H1 (cell line): Measurements from ENCODE around the gene PGGHG. TPM values are rescaled to one million over a fixed set of nuclear protein-coding genes. Genes with fewer than 3 reads are reported as not detected.

Experiments
- CTCF ChIA-PET: fragments of 300-600 bp; sonication (Branson Sonifier 250); formaldehyde crosslinking; loops from one replicate; lab custom pipeline; 2021; ENCODE audit not compliant: partially characterized antibody; lab: Charles Lee
- POLR2A ChIA-PET: fragments of 300-600 bp; sonication (Branson Sonifier 250); formaldehyde crosslinking; loops from one replicate; lab custom pipeline; 2021; ENCODE audit warnings: inconsistent platforms; ENCODE audit not compliant: partially characterized antibody; lab: Charles Lee
- DNase-seq, 2 experiments: peaks; one replicate each; pipeline versions ENCODE4 v3.0.0 to v3.0.0-alpha.2; 2010 to 2022; ENCODE audit warnings: low spot score in 2 of 2, low read depth in 1 of 2, mixed read lengths in 1 of 2
- FAIRE-seq: peaks from 2 replicates; lab custom pipeline; 2011; peaks lifted over from hg19 to GRCh38; lab: Jason Lieb, UNC
- H2AFZ ChIP-seq: 2 replicates; pipeline ENCODE4 v1.8.1; 2012; ENCODE audit warnings: low read length, inconsistent platforms
- H2AK5ac ChIP-seq: 2 replicates; pipeline ENCODE4 v1.6.1; 2013; ENCODE audit warnings: low read depth, low read length
- H2BK120ac ChIP-seq: replicated peaks from 2 replicates; pipeline ENCODE3; 2013; ENCODE audit warnings: low read depth, low read length, inconsistent platforms
- H2BK12ac ChIP-seq: 2 replicates; pipeline ENCODE4 v1.6.1; 2013; ENCODE audit warnings: low read depth, low read length
- H2BK15ac ChIP-seq: 2 replicates; pipeline ENCODE4 v1.6.1; 2013; ENCODE audit warnings: low read length
- H2BK20ac ChIP-seq: 2 replicates; pipeline ENCODE4 v1.6.1; 2013; ENCODE audit warnings: low read length
- H2BK5ac ChIP-seq: 2 replicates; pipeline ENCODE4 v1.6.1; 2013; ENCODE audit warnings: low read depth, low read length
- H3K14ac ChIP-seq: 2 replicates; pipeline ENCODE4 v1.6.1; 2013; ENCODE audit warnings: inconsistent platforms; ENCODE audit not compliant: insufficient read length
- H3K18ac ChIP-seq: 2 replicates; pipeline ENCODE4 v1.6.1; 2013; ENCODE audit warnings: low read length; ENCODE audit errors: extremely low read depth
- H3K23ac ChIP-seq: 2 replicates; pipeline ENCODE4 v1.6.1; 2013; ENCODE audit warnings: inconsistent platforms; ENCODE audit not compliant: insufficient read length
- H3K23me2 ChIP-seq: 2 replicates; pipeline ENCODE4 v1.6.1; 2013; ENCODE audit warnings: low read depth, low read length
- H3K27ac ChIP-seq: 2 replicates; pipeline ENCODE4 v1.6.1; 2011; ENCODE audit warnings: low read depth, low read length, inconsistent platforms
- H3K27me3 ChIP-seq, 4 experiments: replicated peaks in 1 of 4; 1 replicate in 1 of 4; 2 replicates in 3 of 4; pipeline versions ENCODE4 v1.6.1 to v1.8.1; 2011 to 2013; ENCODE audit warnings: low read length in 3 of 4, mild to moderate bottlenecking in 3 of 4, inconsistent platforms in 2 of 4, mixed read lengths in 2 of 4, moderate library complexity in 1 of 4; ENCODE audit not compliant: control insufficient read depth in 3 of 4, insufficient read depth in 3 of 4; ENCODE audit errors: extremely low read depth in 1 of 4
- H3K36me3 ChIP-seq, 4 experiments: 2 replicates each; pipeline versions ENCODE4 v1.6.1 to v1.8.1; 2011 to 2013; ENCODE audit warnings: mild to moderate bottlenecking in 4 of 4, low read length in 3 of 4, moderate library complexity in 2 of 4, control low read depth in 1 of 4, inconsistent platforms in 1 of 4; ENCODE audit not compliant: insufficient read depth in 4 of 4, control insufficient read depth in 2 of 4
- H3K4ac ChIP-seq: replicated peaks from 2 replicates; pipeline ENCODE3; 2013; ENCODE audit warnings: low read length, low read depth, mixed read lengths, inconsistent platforms; ENCODE audit not compliant: insufficient read length
- H3K4me1 ChIP-seq, 4 experiments: replicated peaks in 1 of 4; 1 replicate in 1 of 4; 2 replicates in 3 of 4; pipeline versions ENCODE4 v1.6.1 to v1.8.1; 2011 to 2013; ENCODE audit warnings: low read length in 3 of 4, inconsistent platforms in 2 of 4, mixed read lengths in 1 of 4; ENCODE audit not compliant: insufficient read depth in 4 of 4, control insufficient read depth in 3 of 4
- H3K4me2 ChIP-seq, 2 experiments: 2 replicates each; pipeline versions ENCODE4 v1.6.1 to v1.8.1; 2011 to 2013; ENCODE audit warnings: low read depth in 2 of 2, low read length in 2 of 2, control low read depth in 1 of 2, inconsistent platforms in 1 of 2, mild to moderate bottlenecking in 1 of 2; ENCODE audit not compliant: insufficient read depth in 1 of 2
- H3K4me3 ChIP-seq, 4 experiments: fragments of 200-600, 300-600 bp in 1 of 4; sonication (generic), shearing (Covaris generic), sonication (Bioruptor Twin) in 1 of 4; 2 replicates each; pipeline versions ENCODE4 v1.5.1 to v1.8.1; 2011 to 2016; ENCODE audit warnings: low read length in 4 of 4, low read depth in 3 of 4, control low read depth in 2 of 4, inconsistent platforms in 2 of 4, mild to moderate bottlenecking in 2 of 4, mixed read lengths in 1 of 4, moderate library complexity in 1 of 4; ENCODE audit not compliant: insufficient read depth in 2 of 4; ENCODE audit errors: extremely low read depth in 1 of 4
- H3K56ac ChIP-seq: replicated peaks from 2 replicates; pipeline ENCODE3; 2013; ENCODE audit warnings: low read depth, mild to moderate bottlenecking, mixed read lengths, low read length, inconsistent platforms; ENCODE audit not compliant: insufficient read length
- H3K79me1 ChIP-seq: 2 replicates; pipeline ENCODE4 v1.6.1; 2013; ENCODE audit warnings: low read depth, low read length, control low read depth
- H3K79me2 ChIP-seq, 2 experiments: 2 replicates each; pipeline versions ENCODE4 v1.6.1 to v1.8.1; 2012 to 2013; ENCODE audit warnings: low read length in 2 of 2, mild to moderate bottlenecking in 2 of 2, inconsistent platforms in 1 of 2; ENCODE audit not compliant: insufficient read depth in 2 of 2, control insufficient read depth in 1 of 2
- H3K9ac ChIP-seq, 4 experiments: replicated peaks in 1 of 4; 1 replicate in 1 of 4; 2 replicates in 3 of 4; pipeline versions ENCODE4 v1.6.1 to v1.8.1; 2011 to 2013; ENCODE audit warnings: low read depth in 3 of 4, low read length in 3 of 4, control low read depth in 2 of 4, mild to moderate bottlenecking in 2 of 4, moderate library complexity in 2 of 4, inconsistent platforms in 1 of 4; ENCODE audit errors: extremely low read depth in 1 of 4
- H3K9me3 ChIP-seq, 2 experiments: 2 replicates each; pipeline versions ENCODE4 v1.6.1 to v1.8.1; 2012 to 2013; ENCODE audit warnings: mild to moderate bottlenecking in 2 of 2, moderate library complexity in 2 of 2, control low read depth in 1 of 2, inconsistent platforms in 1 of 2, low read depth in 1 of 2, low read length in 1 of 2, mixed read lengths in 1 of 2; ENCODE audit not compliant: insufficient read depth in 2 of 2
- H4K20me1 ChIP-seq, 2 experiments: replicated peaks in 1 of 2; 2 replicates each; pipeline versions ENCODE3 to v1.8.1; 2011 to 2013; ENCODE audit warnings: inconsistent platforms in 2 of 2, low read length in 2 of 2, mild to moderate bottlenecking in 1 of 2; ENCODE audit not compliant: insufficient read depth in 2 of 2, control insufficient read depth in 1 of 2
- H4K5ac ChIP-seq: 2 replicates; pipeline ENCODE4 v1.6.1; 2013; ENCODE audit warnings: low read length, low read depth, mixed read lengths, inconsistent platforms; ENCODE audit not compliant: insufficient read length
- H4K8ac ChIP-seq: 2 replicates; pipeline ENCODE4 v1.8.0; 2013; ENCODE audit warnings: mild to moderate bottlenecking, moderate library complexity, low read length, inconsistent platforms; ENCODE audit not compliant: insufficient read depth; ENCODE audit errors: extremely low read depth
- H4K91ac ChIP-seq: replicated peaks from 2 replicates; pipeline ENCODE3; 2013; ENCODE audit warnings: low read length, mixed read lengths, inconsistent platforms; ENCODE audit not compliant: insufficient read length
- CHD1 ChIP-seq: IDR thresholded peaks from 2 replicates; pipeline ENCODE4 v1.6.1; 2012; ENCODE audit warnings: low read depth, low read length, improper control_type of control experiment
- CTBP2 ChIP-seq: IDR thresholded peaks from 2 replicates; pipeline ENCODE4 v1.7.0; 2011; ENCODE audit warnings: borderline replicate concordance, mild to moderate bottlenecking, moderate library complexity, mixed read lengths, low read length; ENCODE audit not compliant: insufficient read depth, insufficient read length
- KDM5A ChIP-seq: fragments of 200-600 bp; IDR thresholded peaks from 2 replicates; pipeline ENCODE4 v1.7.1; 2012; ENCODE audit warnings: mild to moderate bottlenecking, low read length, inconsistent platforms, mixed read lengths
- NANOG ChIP-seq: IDR thresholded peaks from 2 replicates; pipeline ENCODE4 v1.6.1; 2011; ENCODE audit warnings: low read length, low read depth, mild to moderate bottlenecking, inconsistent platforms; ENCODE audit not compliant: insufficient read depth, poor library complexity, severe bottlenecking
- RAD21 ChIP-seq, 2 experiments: IDR thresholded peaks in 1 of 2; conservative IDR thresholded peaks in 1 of 2; 2 replicates each; pipeline ENCODE4 v1.6.1; 2011; ENCODE audit warnings: low read depth in 2 of 2, low read length in 2 of 2, improper control_type of control experiment in 1 of 2, inconsistent platforms in 1 of 2, mild to moderate bottlenecking in 1 of 2, moderate library complexity in 1 of 2
- RFX5 ChIP-seq: IDR thresholded peaks from 2 replicates; pipeline ENCODE4 v1.6.1; 2011; ENCODE audit warnings: low read depth, low read length, improper control_type of control experiment, borderline replicate concordance
- SIX5 ChIP-seq: IDR thresholded peaks from 2 replicates; pipeline ENCODE4 v1.6.1; 2011; ENCODE audit warnings: mild to moderate bottlenecking, low read depth, low read length
- SP2 ChIP-seq: IDR thresholded peaks from 2 replicates; pipeline ENCODE4 v1.6.1; 2012; ENCODE audit warnings: mild to moderate bottlenecking, low read length, inconsistent platforms
- SRF ChIP-seq: IDR thresholded peaks from 2 replicates; pipeline ENCODE4 v1.6.1; 2011; ENCODE audit warnings: mild to moderate bottlenecking, low read depth, low read length, moderate library complexity
- TAF7 ChIP-seq: optimal IDR thresholded peaks from 2 replicates; pipeline ENCODE3; 2011; ENCODE audit warnings: low read depth, mild to moderate bottlenecking, inconsistent platforms, low read length, moderate library complexity, borderline replicate concordance
- TCF12 ChIP-seq: IDR thresholded peaks from 2 replicates; pipeline ENCODE4 v1.6.1; 2011; ENCODE audit warnings: low read depth, mild to moderate bottlenecking, low read length
- WGBS, 2 experiments: shearing (Covaris generic) in 1 of 2; methylation state at CpG; one replicate each; pipeline versions ENCODE4 v1.1.6 to v1.1.7; 2013 to 2015; ENCODE audit warnings: low lambda C conversion rate in 2 of 2, mixed read lengths in 2 of 2, inconsistent platforms in 1 of 2, low coverage in 1 of 2, missing lambda C conversion rate in 1 of 2; ENCODE audit not compliant: insufficient replicate concordance in 2 of 2, insufficient coverage in 1 of 2, insufficient read length in 1 of 2; ENCODE audit errors: extremely low coverage in 1 of 2, missing lambda C conversion rate in 1 of 2; 5-methylcytosine and 5-hydroxymethylcytosine counted together
- polyA plus RNA-seq, 7 experiments: library from polyadenylated mRNA; depleted of rRNA in 3 of 7; stranded (reverse) in 5 of 7; unstranded in 2 of 7; fragments of >200 nt in 5 of 7; fragments of 200-250 nt in 2 of 7; gene quantifications; 1 replicate in 5 of 7; 2 replicates in 1 of 7; 4 replicates in 1 of 7; pipeline versions ENCODE4 v1.2.1 to v1.2.3, GENCODE V29; 2011 to 2013; ENCODE audit warnings: missing spikeins in 2 of 7, mixed read lengths in 2 of 7
- total RNA-seq: library from RNA; stranded (reverse); fragmentation: NEBNext Ultra II Directional; extraction: Animal tissue kit (Norgen Biotek cat#: 25700); gene quantifications from 2 replicates; pipeline ENCODE4 v1.2.1, GENCODE V29; 2021

Gene PGGHG
- total and polyA plus RNA-seq, 2 of the 8 experiments (the other 6 are each of a cell fraction or from before 2014, with no cell fraction given), result 34.8 to 60.7 TPM

DNA sequence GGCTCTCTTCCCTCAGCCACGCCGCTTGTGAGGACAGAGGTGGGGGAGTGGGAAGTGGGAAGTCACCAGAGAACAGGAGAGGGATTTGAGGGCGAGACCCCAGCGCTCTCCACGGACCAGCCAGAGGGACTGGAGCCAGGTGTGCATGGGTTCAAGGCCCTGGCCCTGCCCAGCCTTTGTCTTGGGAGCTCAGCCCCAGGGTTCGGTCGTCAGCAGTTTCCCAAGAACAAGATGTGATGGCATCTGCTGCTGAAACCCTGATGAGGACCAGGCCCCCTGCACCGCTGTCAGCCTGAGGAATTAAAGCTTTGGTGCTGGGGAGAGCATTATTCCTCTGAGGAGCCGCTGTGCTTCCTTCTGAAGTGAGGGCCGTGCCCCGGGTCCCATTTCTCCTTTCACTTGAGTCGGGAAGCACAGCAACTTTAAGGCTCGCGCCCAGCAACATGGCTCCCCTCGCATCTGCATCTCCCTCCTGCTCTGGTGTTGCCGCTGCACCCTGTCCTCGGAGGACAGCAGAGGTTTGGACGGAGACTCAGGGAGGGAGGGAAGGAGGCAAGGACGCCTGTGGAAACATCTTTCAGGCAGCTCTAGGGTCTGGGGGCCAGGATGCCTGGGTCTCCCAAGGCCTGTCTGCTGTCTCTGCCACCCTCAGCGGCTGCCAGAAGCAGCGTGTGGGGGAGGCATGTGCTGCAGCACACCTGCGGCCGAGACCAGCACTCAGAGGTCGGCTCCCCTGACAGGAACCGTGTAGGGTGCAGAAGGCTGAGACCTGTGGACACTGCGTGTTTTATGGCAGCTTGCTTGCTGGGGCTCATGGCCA is 6.6 kb downstream of the PGGHG start:
- H3K9ac ChIP-seq, result no peak overlapping the region
- no peaks in the 10 kb centered on the region for H4K20me1 ChIP-seq
- no peak overlapping the region for H4K8ac ChIP-seq
- WGBS, 2 experiments, result 91% methylated on average over 24 of the region's 26 CpGs; no CpG with 5 or more reads in 1 of the 2 experiments
- no peak overlapping the region for H3K23ac ChIP-seq
- H3K4me3 ChIP-seq, result no peak overlapping the region
- peaks cover 3 to 30% (median 15%) of the 10 kb centered on the region in 4 experiments; a peak in 6 of 8 replicates for H3K36me3 ChIP-seq
- no peak overlapping the region for H4K91ac ChIP-seq
- H3K27me3 ChIP-seq, result no peaks in the 10 kb centered on the region
- H3K23me2 ChIP-seq, result no peaks in the 10 kb centered on the region
- H2AK5ac ChIP-seq, result no peak overlapping the region
- H3K18ac ChIP-seq, result no peak overlapping the region
- no peak overlapping the region for H2BK15ac ChIP-seq
- H2BK5ac ChIP-seq, result no peak overlapping the region
- no peak overlapping the region for H3K56ac ChIP-seq
- no peak for DNase-seq
- no peak overlapping the region for H3K27ac ChIP-seq
- H2BK120ac ChIP-seq, result no peak overlapping the region
- no peak for FAIRE-seq
- TF ChIP-seq SP2, result no peak
- no peak for TF ChIP-seq SIX5
- no peak for TF ChIP-seq RAD21 (IDR thresholded peaks at IDR 0.05 in 1 of 2, conservative IDR thresholded peaks at IDR 0.05 in 1 of 2; ENCODE audit: low read depth in 2 of 2, low read length in 2 of 2)
- TF ChIP-seq SRF, result no peak
- TF ChIP-seq CTBP2, result no peak
- no peak for TF ChIP-seq TCF12
- no peak for TF ChIP-seq NANOG
- TF ChIP-seq CHD1, result no peak
- TF ChIP-seq RFX5, result no peak
- no peak for TF ChIP-seq TAF7
- no peak for TF ChIP-seq KDM5A
- POLR2A ChIA-PET, result interaction anchor here (0.6 to 3.0 kb wide), 6 partner anchors 9 to 234 kb away, joined by 3 to 17 read pairs (median 4); no protein-coding TSS in a partner anchor
- CTCF ChIA-PET, result interaction anchor here (1.0 to 3.4 kb wide), 6 partner anchors 10 to 68 kb away, joined by 3 to 29 read pairs (median 6); partner anchors contain the start of gene IFITM2
- H3K4ac ChIP-seq, result no peak overlapping the region
- H3K79me1 ChIP-seq, result no peaks in the 10 kb centered on the region
- no peaks in the 10 kb centered on the region for H3K79me2 ChIP-seq
- H3K9me3 ChIP-seq, result no peaks in the 10 kb centered on the region
- no peak overlapping the region for H2AFZ ChIP-seq
- peaks cover 5 to 34% (median 23%) of the 10 kb centered on the region in 4 experiments for H3K4me1 ChIP-seq
- no peak overlapping the region for H4K5ac ChIP-seq
- H2BK20ac ChIP-seq, result no peak overlapping the region
- no peak overlapping the region for H3K14ac ChIP-seq
- H3K4me2 ChIP-seq, result no peak overlapping the region
- H2BK12ac ChIP-seq, result no peak overlapping the region
